ENCODE results near the gene SLC23A3.

SLC23A3 gene

DNA sequence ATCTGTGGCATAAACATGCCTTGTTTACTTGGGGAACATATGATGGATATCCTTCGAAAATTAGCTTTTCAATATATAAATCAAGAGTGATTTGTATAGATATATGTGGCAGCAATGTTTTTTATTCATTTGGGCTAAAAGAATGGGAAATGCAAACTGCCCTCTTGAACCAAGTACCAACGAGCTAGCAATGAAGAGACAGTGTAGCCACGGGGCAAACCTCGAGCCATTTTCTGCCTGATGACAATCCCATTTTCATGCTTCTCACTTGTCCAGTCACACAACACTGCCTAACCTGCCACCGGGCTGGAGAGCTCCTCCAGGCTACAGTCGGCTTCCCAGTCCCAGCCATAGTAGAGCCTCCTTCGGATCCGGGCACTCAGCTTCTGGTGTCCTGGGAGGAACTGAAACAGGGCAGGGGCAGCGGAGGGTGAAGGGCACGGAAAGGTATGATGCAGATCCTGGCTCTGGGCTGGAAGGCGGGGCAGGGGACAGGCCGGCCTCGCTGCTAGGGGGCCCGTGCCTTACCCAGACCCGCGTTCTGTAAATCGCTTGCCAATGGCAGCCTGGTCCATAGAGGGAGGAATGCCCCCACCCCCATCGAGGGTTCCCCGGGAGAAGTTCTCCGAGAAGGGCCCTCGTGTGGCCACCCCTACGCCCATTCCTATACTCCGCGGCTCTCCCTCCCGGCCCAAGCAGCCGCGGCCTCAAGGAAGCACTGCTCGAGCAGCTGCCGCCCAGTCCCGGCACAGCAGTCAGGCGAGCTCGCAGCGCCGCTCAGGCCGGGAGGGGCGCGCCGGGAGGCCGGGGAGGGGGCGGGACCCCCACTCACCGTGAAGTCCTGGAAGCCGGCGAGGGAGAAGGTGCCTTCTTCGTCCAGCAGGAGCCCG, 6.3 kb upstream of the SLC23A3 start:
- DNase-seq: no peak

DNA sequence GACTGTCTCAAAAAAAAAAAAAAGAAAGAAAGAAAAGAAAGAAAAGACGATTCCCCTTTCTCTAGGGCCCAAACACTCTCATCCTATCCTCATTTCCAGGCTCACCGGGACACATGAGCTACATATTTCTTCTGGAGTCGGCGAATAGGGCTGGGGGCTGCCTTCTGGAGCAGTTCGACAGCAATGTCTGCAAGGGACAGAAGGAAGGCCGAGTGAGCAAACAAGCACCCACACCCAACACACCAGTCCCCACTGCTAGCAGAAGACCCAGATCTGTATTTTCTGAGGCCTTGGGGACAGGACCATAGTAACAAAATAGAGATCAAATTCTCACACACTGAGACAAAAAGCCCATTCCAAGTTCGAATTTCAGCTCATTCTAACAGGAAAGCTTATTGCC, 5.7 kb upstream of the SLC23A3 start:
- DNase-seq: no peak

DNA sequence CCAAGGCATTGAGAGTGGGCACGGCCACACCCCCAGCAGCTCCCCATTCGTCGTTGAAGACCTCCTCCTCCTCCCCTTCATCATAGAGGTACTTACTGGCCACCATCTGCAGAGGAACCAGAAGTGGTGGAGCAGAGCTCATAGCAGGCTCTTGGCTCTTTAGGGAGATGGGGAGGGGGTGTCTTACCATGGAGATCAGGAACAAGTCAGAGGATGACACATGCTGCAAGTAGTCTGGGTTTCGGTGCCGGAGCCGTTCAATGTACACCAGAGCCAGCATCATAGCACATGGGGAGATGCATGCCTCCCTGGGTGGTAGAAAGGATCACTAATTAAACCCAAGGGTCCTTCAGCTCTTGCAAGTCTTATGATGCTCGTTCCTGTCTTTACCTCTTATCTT, 5.0 kb upstream of the SLC23A3 start:
- no peak for DNase-seq

DNA sequence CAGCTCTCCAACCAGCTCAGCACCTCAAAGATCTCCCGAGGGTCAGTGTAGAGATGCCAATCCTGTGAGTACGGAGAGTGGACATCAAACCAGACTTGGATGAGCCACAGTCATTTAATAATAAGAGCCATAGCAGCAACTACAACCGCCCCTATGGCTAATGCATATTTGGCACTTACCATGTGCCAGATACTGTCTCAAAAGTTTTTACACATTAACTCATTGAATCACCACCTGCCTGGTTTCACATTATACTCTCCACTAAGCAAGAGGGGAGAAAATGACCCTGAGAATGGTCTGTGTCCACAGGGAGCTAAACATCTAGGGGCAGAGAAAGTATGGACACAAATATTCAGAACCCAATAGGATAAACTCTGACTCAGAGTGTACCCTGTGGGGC, 4.3 kb upstream of the SLC23A3 start:
- no peak for DNase-seq

DNA sequence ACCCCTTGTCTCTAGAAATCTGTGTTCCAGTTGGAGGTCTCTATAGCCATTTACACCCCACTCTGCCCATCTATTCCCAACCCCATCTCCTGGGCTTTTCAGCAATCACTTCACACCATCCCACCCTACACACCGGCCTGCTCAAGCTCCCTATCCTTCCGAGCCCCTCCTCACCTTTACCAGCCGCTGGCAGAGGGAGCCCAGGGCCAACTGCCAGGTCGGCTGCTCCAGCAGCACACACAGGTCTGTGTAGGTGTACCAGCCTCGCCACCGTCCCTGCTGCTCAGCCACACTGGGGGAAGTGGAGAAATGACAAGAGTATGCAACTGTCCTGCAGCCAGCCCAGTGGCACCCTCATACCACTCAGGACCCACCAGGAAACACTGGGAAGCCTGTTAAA, 3.3 kb upstream of the SLC23A3 start:
- no peak for DNase-seq

DNA sequence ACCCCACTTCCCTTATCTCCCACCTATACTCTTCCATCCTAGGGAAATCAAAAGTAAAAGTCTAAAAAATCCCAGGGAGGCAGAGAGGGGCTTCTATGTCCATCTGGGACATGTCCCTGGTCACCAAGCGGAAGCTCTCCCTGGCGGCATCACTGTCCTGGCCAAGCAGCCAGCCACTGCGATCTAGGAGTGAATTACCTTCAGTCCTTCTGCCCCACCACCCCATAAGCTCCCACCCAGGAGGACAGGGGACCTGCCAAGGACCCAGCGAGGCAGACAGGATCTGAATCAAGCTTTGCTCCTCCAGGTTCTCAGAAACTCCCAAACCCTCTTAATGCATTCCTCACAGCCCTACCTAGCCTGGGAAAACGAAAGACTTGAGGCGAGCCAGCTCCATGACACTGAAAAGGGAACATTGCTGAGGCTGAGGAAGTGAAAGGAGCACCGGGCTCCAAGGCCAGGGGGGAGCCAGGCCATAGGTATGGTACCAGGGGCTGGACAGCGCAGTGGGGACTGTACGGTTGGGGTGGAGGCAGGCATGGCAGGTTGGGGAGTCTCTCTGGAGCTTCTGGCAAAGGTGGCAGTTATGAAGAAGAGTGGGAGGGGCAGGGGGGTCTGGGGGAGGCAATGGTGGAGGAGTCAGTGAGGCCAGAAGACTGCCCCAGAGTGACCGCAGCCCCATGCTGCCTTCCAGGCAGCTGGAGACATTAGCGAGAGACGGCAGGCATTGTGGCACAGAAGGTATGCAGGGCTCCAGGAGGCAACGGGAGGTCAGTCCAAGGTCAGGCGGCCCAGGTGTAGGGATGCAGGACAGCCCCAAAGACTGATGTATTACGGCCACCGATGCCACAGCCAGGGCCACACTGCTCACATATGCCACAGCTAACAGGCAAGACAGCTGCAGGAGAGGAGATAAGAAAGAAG, 2.7 kb upstream of the SLC23A3 start:
- no peak for DNase-seq

DNA sequence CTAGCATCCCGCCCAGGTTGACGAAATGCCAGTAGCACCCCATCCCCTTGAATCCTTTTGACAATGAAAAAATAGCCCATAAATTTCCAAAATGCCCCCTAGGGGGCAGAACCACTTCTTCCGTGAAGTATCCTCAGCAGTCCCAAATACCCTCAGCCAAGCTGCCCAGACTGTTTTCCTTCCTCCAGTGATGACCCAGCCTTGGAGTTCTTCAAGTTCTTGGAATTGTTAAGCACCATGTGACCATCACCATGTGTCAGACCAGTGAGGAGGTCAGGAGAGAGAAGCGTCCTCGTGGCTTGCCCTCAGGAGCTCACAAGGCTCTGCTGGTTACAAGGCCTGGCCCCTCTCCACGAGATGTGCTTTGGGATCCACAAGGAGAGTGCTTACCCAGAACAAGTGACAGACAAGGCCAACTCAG, 1.4 kb upstream of the SLC23A3 start:
- peak; percentile 28 for DNase-seq

DNA sequence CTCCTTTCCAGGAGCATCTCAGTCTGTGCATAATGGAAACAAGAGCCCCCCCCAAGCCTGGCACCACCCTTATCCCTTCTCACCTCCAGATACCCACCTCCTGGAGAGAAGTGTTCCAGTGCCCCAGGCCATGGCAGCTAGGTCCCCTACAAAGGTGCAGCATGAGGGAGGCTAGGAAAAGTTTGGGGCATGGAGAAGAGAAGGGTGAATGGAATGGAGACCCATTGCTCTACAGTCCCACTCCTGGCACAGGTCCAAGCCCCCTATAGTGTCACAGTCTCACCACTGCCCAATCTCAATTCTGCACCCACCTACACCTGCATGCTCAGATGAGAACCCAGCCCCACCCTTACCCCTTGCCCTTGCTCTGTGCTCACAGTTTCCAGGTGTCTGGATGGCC, 897 bp downstream of the SLC23A3 start:
- no peak for DNase-seq

DNA sequence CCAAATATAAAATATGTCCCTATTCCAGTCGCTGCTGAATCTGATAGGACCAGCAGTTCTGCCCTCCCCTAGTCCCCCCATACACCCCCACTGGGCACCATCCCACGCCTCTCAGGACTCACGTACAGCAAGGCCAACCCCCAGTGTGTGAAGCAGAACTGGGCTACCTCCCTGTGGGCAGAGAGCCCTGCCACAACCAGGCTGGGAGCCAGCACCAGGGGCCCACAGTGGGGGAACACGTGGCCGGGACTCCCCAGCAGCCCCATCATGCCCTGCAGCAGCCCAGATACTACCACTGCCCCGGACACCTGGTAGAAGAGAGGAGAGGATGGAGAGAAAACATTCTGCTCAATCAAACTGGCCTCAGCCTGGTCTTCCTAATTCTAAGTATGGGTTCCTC, 1.3 kb downstream of the SLC23A3 start:
- no peak for DNase-seq

DNA sequence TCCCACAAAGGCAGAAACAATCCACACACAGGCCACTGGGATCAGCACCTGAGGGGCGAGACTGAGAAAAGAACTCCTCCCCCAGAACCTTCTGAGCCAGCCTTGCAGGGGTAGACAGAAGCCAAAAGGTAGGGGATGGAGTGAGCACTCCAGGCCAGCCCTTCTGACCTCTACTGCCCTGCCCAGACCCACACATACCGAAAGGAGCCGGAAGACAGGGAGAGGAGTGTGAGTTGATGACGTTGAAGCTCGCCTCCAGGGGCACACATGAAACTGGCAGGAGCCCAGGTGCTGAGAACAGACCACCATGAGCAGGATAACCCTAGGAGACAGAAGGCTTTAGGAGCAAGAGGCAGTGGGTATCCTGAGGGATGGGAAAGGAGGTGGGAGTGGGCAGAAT, 1.8 kb downstream of the SLC23A3 start:
- DNase-seq: no peak

DNA sequence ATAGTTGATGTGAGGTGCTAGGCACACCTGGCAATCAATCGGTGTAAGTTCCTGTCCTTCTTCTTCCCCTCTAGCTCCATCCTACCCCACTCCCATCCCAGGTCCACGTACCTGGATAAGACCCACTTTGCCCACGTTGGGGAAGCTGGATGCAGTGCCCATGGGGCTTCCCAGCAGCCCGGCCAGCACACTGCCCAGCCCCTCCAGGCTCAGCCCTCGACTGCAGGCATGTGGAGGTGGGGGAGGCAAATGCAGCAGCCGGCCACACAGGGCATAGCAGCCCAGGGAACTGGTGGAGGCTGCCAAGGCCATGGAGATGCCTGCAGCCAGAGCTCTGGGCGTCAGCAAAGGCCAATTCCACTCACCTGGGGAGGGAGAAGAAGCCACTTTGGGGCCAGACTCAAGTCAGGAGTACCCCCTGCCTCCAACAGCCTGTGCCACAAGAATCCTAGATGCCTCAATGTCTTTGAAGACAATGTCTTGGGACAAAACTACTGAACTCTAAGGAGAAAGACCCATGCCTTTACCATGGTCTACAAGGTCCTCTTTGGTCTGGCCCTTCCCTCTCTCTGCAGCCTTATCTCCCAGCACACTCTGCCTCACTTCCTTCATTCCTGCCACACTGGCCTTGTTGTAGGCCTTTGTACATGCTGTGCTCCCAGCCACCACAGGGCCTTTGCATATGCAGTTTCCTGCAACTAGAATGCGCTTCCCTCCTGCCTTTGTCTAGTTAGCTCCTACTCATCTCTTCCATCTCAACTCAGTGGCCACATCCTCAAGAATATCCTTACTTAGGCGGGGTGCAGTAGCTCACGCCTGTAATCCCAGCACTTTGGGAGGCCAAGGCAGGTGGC, 4.5 kb downstream of the SLC23A3 start:
- no peak for DNase-seq

DNA sequence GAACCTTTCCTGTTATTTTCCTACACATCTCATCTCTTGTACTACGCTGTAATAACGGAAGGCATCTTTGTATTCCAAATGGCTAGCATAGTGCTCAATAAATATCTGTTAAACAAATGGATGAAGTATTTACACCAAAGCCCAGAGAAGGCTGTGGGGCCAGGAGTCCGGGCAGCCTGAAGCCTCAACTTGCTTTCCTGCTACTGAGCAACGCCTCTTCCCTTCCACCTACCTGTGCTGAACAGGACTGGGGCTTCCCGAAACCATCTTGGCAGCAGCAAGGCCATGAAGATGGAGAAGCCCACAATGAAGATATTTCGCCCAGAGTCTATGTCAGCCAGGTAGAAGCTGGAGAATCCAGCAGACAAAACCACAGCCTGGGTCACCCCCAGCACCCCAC, 6.7 kb downstream of the SLC23A3 start:
- no peak for DNase-seq

DNA sequence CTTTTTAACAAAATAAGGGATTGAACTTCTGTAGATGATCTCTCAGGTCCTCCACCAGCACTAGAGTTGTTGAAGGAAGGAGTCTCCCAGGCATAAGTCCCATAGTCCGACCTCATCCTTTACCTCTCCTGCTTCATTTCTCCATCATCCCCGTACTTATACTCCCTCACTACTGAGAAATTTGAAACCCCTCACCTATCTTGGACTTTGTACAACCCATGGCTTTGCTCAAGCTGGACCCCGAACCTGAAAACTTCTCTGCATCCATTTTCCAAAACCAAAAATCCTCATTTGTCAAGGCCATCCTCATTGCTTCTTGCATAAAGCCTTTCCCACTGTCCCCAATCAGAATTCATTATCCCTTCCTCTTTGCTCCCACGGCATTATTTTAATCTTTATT, 8.7 kb downstream of the SLC23A3 start:
- DNase-seq: no peak

DNA sequence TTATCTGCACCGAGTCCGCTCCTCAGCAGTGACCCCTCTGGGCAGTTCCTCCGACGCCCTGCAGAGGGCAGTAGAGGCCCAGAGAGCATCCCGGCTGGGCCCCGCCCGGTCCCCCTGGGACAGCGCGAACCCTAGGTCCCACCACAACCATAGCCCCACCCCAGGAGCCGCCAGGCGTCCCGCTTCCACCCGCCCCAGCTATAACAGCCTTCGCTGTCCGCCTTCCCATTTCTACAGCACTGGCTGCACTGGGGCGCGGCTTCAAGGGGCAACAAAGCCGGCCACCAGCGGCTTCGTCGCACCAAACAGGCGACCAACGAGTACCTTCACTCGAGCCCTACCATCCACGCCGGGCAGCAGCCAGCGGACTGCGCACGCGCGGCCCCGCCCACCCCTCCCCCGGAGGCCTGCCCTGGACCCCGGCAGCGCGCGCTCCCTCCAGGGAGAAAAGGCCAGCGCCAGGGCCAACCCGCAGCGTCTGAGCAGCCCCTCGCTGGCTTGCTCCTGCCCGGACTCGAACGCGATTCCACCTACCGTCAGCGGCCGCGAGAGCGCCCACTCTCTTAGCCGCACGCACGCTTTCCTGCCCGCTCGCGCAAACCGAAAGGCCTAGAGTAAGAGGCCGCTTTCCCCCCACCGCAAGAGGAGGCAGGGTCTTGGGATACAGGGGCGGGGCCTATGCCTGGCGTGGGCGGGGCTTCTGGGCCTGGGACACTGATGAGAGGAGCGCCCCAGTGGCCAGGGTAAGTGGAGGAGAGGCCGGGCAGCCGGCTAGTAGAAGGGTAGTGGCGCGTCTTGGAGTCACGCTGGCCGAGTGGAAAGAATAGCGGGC, 9.4 kb downstream of the SLC23A3 start, which contains the start of gene NHEJ1:
Gene NHEJ1 (minus strand): TSS at position 630 of the 832 bp plus-strand sequence. CDS start 2,453 bp downstream, outside the sequence.
- DNase-seq: peak; percentile 85

DNA sequence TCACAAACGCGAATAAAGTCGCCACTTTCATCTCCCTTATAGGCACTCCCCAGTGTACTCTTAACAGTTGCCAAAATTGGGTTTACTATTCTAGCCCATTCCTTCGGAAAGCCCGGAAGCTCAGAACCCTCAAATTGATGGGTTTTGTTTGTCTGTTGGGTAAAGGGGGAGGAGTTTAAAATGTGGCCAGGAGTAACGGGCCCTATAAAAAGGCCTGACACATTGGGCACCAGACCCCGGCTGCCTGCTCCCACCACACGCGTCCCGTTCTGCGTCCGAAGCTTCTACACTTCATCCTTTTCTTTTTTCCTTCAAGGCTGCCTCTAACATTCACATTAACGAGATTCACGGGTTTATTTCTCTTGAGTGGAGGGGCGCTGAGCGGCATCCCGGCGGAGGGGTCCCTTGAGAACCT, 10.1 kb downstream of the SLC23A3 start:
- DNase-seq: no peak

DNA sequence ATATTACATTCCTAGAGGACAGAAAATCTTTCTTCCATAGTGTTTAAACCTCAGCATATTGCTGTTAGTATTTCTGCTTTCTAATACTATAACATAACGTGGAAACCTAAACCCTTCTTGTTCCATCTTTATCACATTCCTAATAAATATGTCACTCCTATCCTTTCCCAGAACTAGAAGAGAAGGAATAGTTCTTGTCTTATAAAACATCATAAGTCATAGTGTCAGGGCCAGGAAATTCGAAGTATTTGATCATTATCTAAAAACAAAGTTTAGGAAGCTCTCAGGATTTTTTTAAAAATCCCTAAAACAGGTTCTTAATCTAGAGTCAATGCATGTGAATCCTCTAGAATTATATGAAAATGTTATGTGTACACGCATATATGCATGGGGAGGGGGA, 11.2 kb downstream of the SLC23A3 start:
- no peak for DNase-seq

DNA sequence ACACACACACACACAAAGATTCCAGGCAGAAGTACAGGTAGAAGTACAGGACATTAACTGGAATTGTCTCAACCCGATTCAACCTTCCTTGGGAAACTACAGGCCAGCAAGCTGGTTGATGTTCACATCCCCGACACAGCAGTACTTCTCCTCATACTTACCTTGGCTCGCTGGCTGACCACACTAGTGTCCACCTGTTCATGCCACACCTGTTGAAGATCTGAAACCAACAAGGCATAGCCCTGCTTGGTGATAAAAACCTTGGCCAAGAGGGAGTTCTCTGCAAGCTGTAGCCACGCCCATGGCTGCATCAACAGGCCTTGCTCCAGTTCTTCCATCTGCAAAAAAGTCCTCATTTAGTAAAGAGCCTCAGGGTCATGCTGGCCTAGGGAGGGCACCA, 11.8 kb downstream of the SLC23A3 start:
- no peak for DNase-seq

DNA sequence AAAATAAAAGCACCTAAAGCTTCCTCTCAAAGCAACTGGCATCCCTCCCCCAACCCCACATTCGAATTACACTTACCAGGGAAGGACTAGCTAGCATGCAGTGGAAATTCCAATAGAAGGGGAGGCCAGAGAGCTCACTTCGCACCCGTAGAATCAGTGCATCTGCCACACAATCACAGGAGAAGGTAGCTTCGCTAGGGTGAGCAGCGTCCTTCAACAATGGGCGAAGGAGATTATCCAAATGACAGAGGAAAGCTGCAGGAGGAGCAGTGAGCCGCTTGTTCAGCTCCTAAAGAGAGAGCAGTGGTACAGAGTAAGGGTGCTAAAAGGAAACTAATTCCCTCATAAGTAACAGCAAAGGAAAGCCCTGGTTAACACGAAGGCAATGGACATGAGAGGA, 12.4 kb downstream of the SLC23A3 start:
- no peak for DNase-seq

DNA sequence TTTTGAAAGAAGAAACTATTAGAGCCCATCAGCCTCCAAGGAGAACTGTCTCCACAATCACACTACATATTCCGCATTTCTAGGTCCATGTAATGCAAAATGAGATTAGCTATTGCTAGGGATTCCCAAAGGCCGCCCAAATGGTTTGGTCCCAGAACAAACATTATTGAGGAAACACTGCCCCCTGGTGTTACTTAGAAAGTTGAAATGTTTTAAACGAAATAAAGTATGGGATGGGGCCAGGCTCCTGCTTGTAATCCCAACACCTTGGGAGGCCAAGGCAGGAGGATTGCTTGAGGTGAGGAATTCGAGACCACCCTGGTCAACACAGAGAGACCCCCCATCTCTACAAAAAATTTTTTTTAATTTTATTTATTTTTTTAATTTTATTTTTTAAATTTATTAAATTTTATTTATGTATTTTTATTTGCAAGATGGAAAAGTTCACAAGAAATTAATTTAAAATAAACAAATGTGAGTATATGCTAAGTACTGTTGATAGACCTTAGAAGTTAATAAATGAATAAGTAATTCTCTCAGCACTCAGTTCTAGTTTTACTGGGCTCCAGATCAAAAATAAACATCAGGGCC, 14.7 kb downstream of the SLC23A3 start:
- DNase-seq: peak; percentile 69

DNA sequence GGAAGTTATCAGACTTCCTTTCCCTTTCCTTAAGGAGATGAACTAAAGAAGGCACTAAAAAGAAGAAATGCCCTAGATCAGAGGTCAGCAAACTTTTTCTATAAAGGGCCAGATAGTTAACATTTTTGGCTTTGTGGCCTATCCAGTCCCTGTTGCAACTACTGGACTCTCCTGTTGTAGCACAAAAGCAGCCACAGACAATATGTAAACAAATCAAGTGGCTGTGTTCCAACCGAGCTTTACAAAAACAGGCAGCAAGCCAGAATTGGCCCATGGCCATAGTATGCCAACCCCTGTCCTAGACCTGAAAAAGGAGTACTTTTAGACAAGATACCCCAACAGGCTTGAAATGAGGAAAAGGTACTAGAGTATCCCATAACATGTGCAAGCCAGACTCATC, 20.2 kb downstream of the SLC23A3 start:
- DNase-seq: no peak

DNA sequence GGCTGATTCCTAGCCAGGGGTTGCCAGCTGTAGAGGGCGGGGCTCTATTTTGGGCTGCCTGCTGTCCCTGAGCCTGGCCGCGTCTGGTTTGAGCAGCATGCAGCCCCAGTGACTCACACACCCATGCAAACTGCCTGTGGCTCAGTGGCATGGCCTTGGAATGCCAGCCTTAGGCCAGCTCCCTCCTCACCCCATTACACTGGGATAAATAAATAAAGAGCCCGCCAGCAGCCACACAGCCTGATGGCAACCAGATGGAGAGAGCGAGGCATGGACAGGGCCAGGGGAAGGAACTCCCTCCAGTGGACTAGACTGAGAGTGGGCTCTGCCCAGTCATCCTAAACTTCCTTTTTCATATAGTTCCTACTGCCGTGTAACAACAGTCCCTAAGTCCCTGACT, 27.5 kb downstream of the SLC23A3 start:
- no peak for DNase-seq

DNA sequence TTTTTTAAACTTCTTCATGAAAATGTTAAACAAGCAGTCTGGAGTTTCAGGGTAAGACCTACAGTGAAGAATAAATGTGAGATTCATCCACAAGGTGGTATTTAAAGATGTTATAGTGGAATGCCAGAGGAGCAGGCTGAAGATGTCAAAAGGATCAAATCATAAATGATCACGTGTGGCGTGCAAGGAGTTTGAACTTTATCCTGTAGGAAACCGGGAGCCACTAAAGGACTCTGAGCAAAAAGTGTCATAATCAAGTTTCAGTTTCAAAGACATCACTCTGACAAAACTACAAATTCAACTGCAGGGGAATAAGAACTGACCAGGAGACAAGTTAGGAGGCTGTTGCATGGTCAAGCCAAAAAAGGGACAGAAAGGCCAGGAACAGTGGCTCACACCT, 29.1 kb downstream of the SLC23A3 start:
- no peak for DNase-seq

All from NCI-H748 treated with DMSO at 0.1 percent for 48 hours (cell line).